ENCODE measurements around the gene WWTR1.

The WWTR1 gene

GRCh38 chr3:149502438-149502837 is 155.4 kb downstream of the WWTR1 start:
- no peak for TF ChIP-seq CTCF (IDR thresholded peaks at IDR 0.05; ENCODE audit: low read depth, low read length, missing control alignments)

GRCh38 chr3:149501524-149501923 is 156.3 kb downstream of the WWTR1 start:
- H3K4me3 ChIP-seq (replicated peaks; ENCODE audit: low read depth, low read length), result no peak overlapping the region
- TF ChIP-seq CTCF (IDR thresholded peaks at IDR 0.05; ENCODE audit: low read depth, low read length, missing control alignments), result no peak
- no peak for DNase-seq (ENCODE audit: extremely low read depth, low read depth)

More at GRCh38 chr3:149502438-149502837, 155.4 kb downstream of the WWTR1 start:
- no peak overlapping the region for H3K4me3 ChIP-seq (replicated peaks; ENCODE audit: low read depth, low read length)
- DNase-seq (ENCODE audit: extremely low read depth, low read depth), result no peak

GRCh38 chr3:149497966-149498670 is 159.7 kb downstream of the WWTR1 start:
- no peak for DNase-seq (ENCODE audit: extremely low read depth, low read depth)
- no peak for TF ChIP-seq CTCF (IDR thresholded peaks at IDR 0.05; ENCODE audit: low read depth, low read length, missing control alignments)
- H3K4me3 ChIP-seq (replicated peaks; ENCODE audit: low read depth, low read length), result no peak overlapping the region

- no peak overlapping the region for H3K4me3 ChIP-seq (replicated peaks; ENCODE audit: low read depth, low read length)
- no peak for TF ChIP-seq CTCF (IDR thresholded peaks at IDR 0.05; ENCODE audit: low read depth, low read length, missing control alignments)
- no peak for DNase-seq (ENCODE audit: extremely low read depth, low read depth)
Measured at GRCh38 chr3:149496891-149497290, 160.9 kb downstream of the WWTR1 start.

- H3K4me3 ChIP-seq (replicated peaks; ENCODE audit: low read depth, low read length), result no peak overlapping the region
- DNase-seq (ENCODE audit: extremely low read depth, low read depth), result no peak
- TF ChIP-seq CTCF (IDR thresholded peaks at IDR 0.05; ENCODE audit: low read depth, low read length, missing control alignments), result no peak
Measured at GRCh38 chr3:149495581-149496125, 162.2 kb downstream of the WWTR1 start.

GRCh38 chr3:149494759-149495580 is 162.9 kb downstream of the WWTR1 start:
- no peak for TF ChIP-seq CTCF (IDR thresholded peaks at IDR 0.05; ENCODE audit: low read depth, low read length, missing control alignments)
- DNase-seq (ENCODE audit: extremely low read depth, low read depth), result no peak
- no peak overlapping the region for H3K4me3 ChIP-seq (replicated peaks; ENCODE audit: low read depth, low read length)
